ENCODE data around the gene DAPK3.

DNA sequence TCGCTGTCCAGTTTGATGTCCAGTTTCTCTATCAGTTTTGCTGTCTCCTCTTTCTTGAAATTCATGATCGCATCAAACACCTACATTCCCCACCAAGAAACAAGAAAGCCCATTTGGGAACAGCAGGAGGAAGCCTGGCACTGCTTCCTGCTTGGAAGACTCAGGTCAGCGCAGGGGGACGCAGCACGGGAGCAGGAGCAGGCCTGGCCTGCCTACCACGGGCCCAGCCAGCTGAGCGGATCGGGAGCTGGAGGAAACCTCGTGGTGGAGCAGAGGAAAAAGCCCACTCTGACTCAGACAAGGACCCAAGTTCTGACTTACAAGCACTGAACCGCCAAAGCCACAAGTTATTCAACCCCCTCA, 10.5 kb upstream of the DAPK3 start:
- TF ChIP-seq EP300 (IDR thresholded peaks at IDR 0.05) (no peak), POLR2A (IDR thresholded peaks at IDR 0.05) (no peak)
- TF ChIP-seq, protein P1, sequence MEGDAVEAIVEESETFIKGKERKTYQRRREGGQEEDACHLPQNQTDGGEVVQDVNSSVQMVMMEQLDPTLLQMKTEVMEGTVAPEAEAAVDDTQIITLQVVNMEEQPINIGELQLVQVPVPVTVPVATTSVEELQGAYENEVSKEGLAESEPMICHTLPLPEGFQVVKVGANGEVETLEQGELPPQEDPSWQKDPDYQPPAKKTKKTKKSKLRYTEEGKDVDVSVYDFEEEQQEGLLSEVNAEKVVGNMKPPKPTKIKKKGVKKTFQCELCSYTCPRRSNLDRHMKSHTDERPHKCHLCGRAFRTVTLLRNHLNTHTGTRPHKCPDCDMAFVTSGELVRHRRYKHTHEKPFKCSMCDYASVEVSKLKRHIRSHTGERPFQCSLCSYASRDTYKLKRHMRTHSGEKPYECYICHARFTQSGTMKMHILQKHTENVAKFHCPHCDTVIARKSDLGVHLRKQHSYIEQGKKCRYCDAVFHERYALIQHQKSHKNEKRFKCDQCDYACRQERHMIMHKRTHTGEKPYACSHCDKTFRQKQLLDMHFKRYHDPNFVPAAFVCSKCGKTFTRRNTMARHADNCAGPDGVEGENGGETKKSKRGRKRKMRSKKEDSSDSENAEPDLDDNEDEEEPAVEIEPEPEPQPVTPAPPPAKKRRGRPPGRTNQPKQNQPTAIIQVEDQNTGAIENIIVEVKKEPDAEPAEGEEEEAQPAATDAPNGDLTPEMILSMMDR (IDR thresholded peaks at IDR 0.05): no peak
